B cell (primary cell): ENCODE results near the gene CLIC6. TPM values are rescaled to one million over a fixed set of nuclear protein-coding genes. Genes with fewer than 3 reads are reported as not detected.

Experiments
- ATAC-seq: fragments of 200-7000 bp; cut with Tn5 transposase; one replicate; pipeline ENCODE4 v1.10.0; 2021; ENCODE audit warnings: low read depth, mild to moderate bottlenecking, moderate number of reproducible peaks, moderate library complexity
- CTCF ChIA-PET: fragments of 350-600 bp; sonication (Branson Sonifier 250); formaldehyde crosslinking; loops from one replicate; lab custom pipeline; 2021; ENCODE audit warnings: antibody characterized with exemption, inconsistent platforms; lab: Charles Lee
- POLR2A ChIA-PET: fragments of 350-600 bp; sonication (Branson Sonifier 250); formaldehyde crosslinking; loops from one replicate; lab custom pipeline; 2021; ENCODE audit warnings: antibody characterized with exemption; lab: Charles Lee
- DNase-seq: peaks from one replicate; pipeline ENCODE4 v3.0.0; 2013
- H2AFZ ChIP-seq: 2 replicates; pipeline ENCODE4 v1.6.1; 2012; ENCODE audit warnings: mild to moderate bottlenecking, low read depth, low read length; ENCODE audit not compliant: insufficient read depth, poor library complexity, severe bottlenecking
- H3K27ac ChIP-seq, 2 donors: 1 replicate in 1 of 2; 2 replicates in 1 of 2; pipeline ENCODE4 v1.5.1; 2012 to 2013; ENCODE audit warnings: low read length in 2 of 2, mild to moderate bottlenecking in 2 of 2, moderate library complexity in 1 of 2
- H3K27me3 ChIP-seq, 4 experiments: fragments of 200-600 bp in 1 of 4; sonication (generic) in 1 of 4; replicated peaks in 1 of 4; 1 replicate in 2 of 4; 2 replicates in 2 of 4; pipeline versions ENCODE4 v1.6.1 to v1.7.0; 2013 to 2016; ENCODE audit warnings: low read length in 3 of 4, mild to moderate bottlenecking in 2 of 4, mixed read lengths in 1 of 4, moderate library complexity in 1 of 4; ENCODE audit not compliant: insufficient read depth in 4 of 4, control insufficient read depth in 3 of 4; ENCODE audit errors: control extremely low read depth in 1 of 4
- H3K36me3 ChIP-seq, 2 experiments: replicated peaks in 1 of 2; 1 replicate in 1 of 2; 2 replicates in 1 of 2; pipeline versions ENCODE4 v1.6.1 to v1.7.1; 2013; ENCODE audit warnings: low read length in 1 of 2; ENCODE audit not compliant: insufficient read depth in 2 of 2, control insufficient read depth in 1 of 2; ENCODE audit errors: control extremely low read depth in 1 of 2, extremely low read depth in 1 of 2
- H3K4me1 ChIP-seq, 2 donors: fragments of 200-600 bp in 1 of 2; sonication (generic) in 1 of 2; 1 replicate in 1 of 2; 2 replicates in 1 of 2; pipeline versions ENCODE4 v1.5.1 to v1.6.1; 2013 to 2017; ENCODE audit warnings: low read length in 2 of 2; ENCODE audit not compliant: control insufficient read depth in 2 of 2, insufficient read depth in 2 of 2
- H3K4me2 ChIP-seq: replicated peaks from 2 replicates; pipeline ENCODE3; 2012; ENCODE audit warnings: mild to moderate bottlenecking, low read depth, low read length; ENCODE audit not compliant: poor library complexity, severe bottlenecking
- H3K4me3 ChIP-seq, 5 experiments: fragments of 200-600 bp in 1 of 5; sonication (generic) in 1 of 5; 1 replicate in 3 of 5; 2 replicates in 2 of 5; pipeline versions ENCODE4 v1.5.1 to v1.7.0; 2011 to 2016; ENCODE audit warnings: low read length in 4 of 5, mild to moderate bottlenecking in 4 of 5, low read depth in 2 of 5, control low read depth in 1 of 5, moderate library complexity in 1 of 5; ENCODE audit not compliant: insufficient read depth in 1 of 5; ENCODE audit errors: control extremely low read depth in 1 of 5, extremely low read depth in 1 of 5
- H3K79me2 ChIP-seq: fragments of 200-600 bp; sonication (generic); one replicate; pipeline ENCODE4 v1.6.0; 2016; ENCODE audit warnings: low read length; ENCODE audit not compliant: control insufficient read depth, insufficient read depth
- H3K9ac ChIP-seq: fragments of 200-600 bp; sonication (generic); 2 replicates; pipeline ENCODE4 v1.6.1; 2017; ENCODE audit warnings: mild to moderate bottlenecking, low read length, moderate library complexity
- H3K9me3 ChIP-seq, 3 donors: one replicate each; pipeline versions ENCODE4 v1.6.1 to v1.7.1; 2013; ENCODE audit warnings: low read length in 2 of 3; ENCODE audit not compliant: control insufficient read depth in 2 of 3, insufficient read depth in 1 of 3; ENCODE audit errors: control extremely low read depth in 1 of 3
- H4K20me1 ChIP-seq: 2 replicates; pipeline ENCODE4 v1.6.0; 2012; ENCODE audit warnings: mild to moderate bottlenecking, low read length; ENCODE audit not compliant: insufficient read depth, control insufficient read depth, poor library complexity, severe bottlenecking
- H3K27ac Mint-ChIP-seq: one replicate; pipeline ENCODE4 v1.8.0; 2021; ENCODE audit warnings: mixed read lengths
- H3K27me3 Mint-ChIP-seq: one replicate; pipeline ENCODE4 v1.8.0; 2021; ENCODE audit warnings: mixed read lengths
- H3K4me1 Mint-ChIP-seq: one replicate; pipeline ENCODE4 v1.8.0; 2021; ENCODE audit warnings: mixed read lengths
- H3K4me3 Mint-ChIP-seq: one replicate; pipeline ENCODE4 v1.8.0; 2021; ENCODE audit warnings: mixed read lengths
- H3K9me3 Mint-ChIP-seq: one replicate; pipeline ENCODE4 v1.8.0; 2022; ENCODE audit warnings: mixed read lengths; ENCODE audit not compliant: insufficient read depth
- CTCF ChIP-seq: fragments of 200-600 bp; IDR thresholded peaks from one replicate; pipeline ENCODE4 v1.8.0; 2022; ENCODE audit warnings: antibody characterized with exemption, mild to moderate bottlenecking
- EZH2 ChIP-seq: IDR thresholded peaks from 2 replicates; pipeline ENCODE4 v1.6.1; 2012; ENCODE audit warnings: borderline replicate concordance, low read depth, mild to moderate bottlenecking, moderate library complexity, low read length; ENCODE audit not compliant: insufficient read depth, poor library complexity, severe bottlenecking
- WGBS: methylation state at CpG from one replicate; pipeline ENCODE4 v1.1.5; 2013; ENCODE audit warnings: missing lambda C conversion rate; ENCODE audit not compliant: insufficient coverage; 5-methylcytosine and 5-hydroxymethylcytosine counted together
- intact Hi-C: fragments of 100-400 bp; cut with micrococcal nuclease; formaldehyde crosslinking; loops from one replicate; pipeline ENCODE4 v1.10.0; 2022
- polyA plus RNA-seq: library from polyadenylated mRNA; depleted of rRNA; stranded (reverse); fragments of >200 nt; gene quantifications from 2 replicates; pipeline ENCODE4 v1.2.3, GENCODE V29; 2012
- total RNA-seq, 2 donors: library from RNA; stranded (reverse); fragments of 120-200 nt in 1 of 2; gene quantifications; 1 replicate in 1 of 2; 2 replicates in 1 of 2; pipeline versions ENCODE4 v1.2.3 to v1.2.4, GENCODE V29; 2013 to 2022

Gene CLIC6
- total and polyA plus RNA-seq, 2 donors (not counting 1 experiment from before 2014, with no cell fraction given), result 0.01 to 0.07 TPM

GRCh38 chr21:34693192-34693810 is 24.5 kb downstream of the CLIC6 start:
- Histone ChIP-seq H3K27ac (no peak overlapping the region), H3K4me1 (no peaks in the 10 kb centered on the region), H2AFZ (peak overlapping the region; percentile 35), H3K9me3 (peaks cover 0 to 3% (median 0%) of the 10 kb centered on the region in 3 donors), H3K9ac (no peak overlapping the region), H3K4me3 (no peak overlapping the region), H3K79me2 (no peaks in the 10 kb centered on the region), H3K27me3 (peaks cover 0 to 9% (median 1%) of the 10 kb centered on the region in 4 experiments), H4K20me1 (no peaks in the 10 kb centered on the region), H3K36me3 (no peaks in the 10 kb centered on the region), H3K4me2 (no peak overlapping the region)
- H3K4me1 Mint-ChIP-seq, result no peaks in the 10 kb centered on the region
- no peak for TF ChIP-seq EZH2
- peak; percentile 96 for TF ChIP-seq CTCF
- H3K27me3 Mint-ChIP-seq, result peaks cover 20% of the 10 kb centered on the region
- H3K27ac Mint-ChIP-seq, result no peak overlapping the region
- intact Hi-C loops, result loop anchor here (1.0 kb wide), 4 partner anchors 707 to 1335 kb away; no protein-coding TSS in a partner anchor
- ATAC-seq (peak; percentile 43), DNase-seq (peak; percentile 70)
- ChIA-PET CTCF (interaction anchor here (0.5 to 10.3 kb wide), 23 partner anchors 8 to 1420 kb away, joined by 3 to 169 read pairs (median 4); no protein-coding TSS in a partner anchor), POLR2A (no interaction called here)
- WGBS, result 63% methylated on average over 5 of the region's 6 CpGs
- H3K9me3 Mint-ChIP-seq, result no peaks in the 10 kb centered on the region
- H3K4me3 Mint-ChIP-seq, result no peak overlapping the region

- H3K4me1 Mint-ChIP-seq, result no peaks in the 10 kb centered on the region
- Histone ChIP-seq H3K27me3 (peaks cover 0 to 7% (median 1%) of the 10 kb centered on the region in 4 experiments), H3K27ac (no peak overlapping the region), H3K36me3 (no peaks in the 10 kb centered on the region), H3K79me2 (no peaks in the 10 kb centered on the region), H3K9ac (no peak overlapping the region), H2AFZ (no peak overlapping the region), H3K4me3 (no peak overlapping the region), H3K4me2 (no peak overlapping the region), H4K20me1 (no peaks in the 10 kb centered on the region), H3K4me1 (no peaks in the 10 kb centered on the region), H3K9me3 (peaks cover 0 to 3% (median 0%) of the 10 kb centered on the region in 3 donors)
- no peak for ATAC-seq
- WGBS, result 50% methylated on average over 2 of the region's 2 CpGs
- CTCF ChIA-PET, result interaction anchor here (0.9 to 10.3 kb wide), 4 partner anchors 10 to 1145 kb away, joined by 3 to 169 read pairs (median 10); no protein-coding TSS in a partner anchor
- no peak for DNase-seq
- H3K27me3 Mint-ChIP-seq, result peaks cover 12% of the 10 kb centered on the region
- H3K9me3 Mint-ChIP-seq, result no peaks in the 10 kb centered on the region
- TF ChIP-seq CTCF (no peak), EZH2 (no peak)
- no peak overlapping the region for H3K4me3 Mint-ChIP-seq
- POLR2A ChIA-PET, result no interaction called here
- no peak overlapping the region for H3K27ac Mint-ChIP-seq
- intact Hi-C loops, result no loop called here
These were observed 26.6 kb downstream of the CLIC6 start for GRCh38 chr21:34695434-34695833.
